Measurements from ENCODE around the gene NPTN. TPM values are rescaled to one million over a fixed set of nuclear protein-coding genes. Genes with fewer than 3 reads are reported as not detected.

Gene NPTN
- total RNA-seq (2022) (71.0 and 78.9 TPM in 2 replicates), Bru-seq, nascent RNA (percentile 91 among the genes with signal in this experiment), BruChase-seq, experiment 1, labeled RNA remaining after a 6-hour chase (percentile 86 among the genes with signal in this experiment), BruChase-seq, experiment 2, labeled RNA remaining after a 2-hour chase (percentile 88 among the genes with signal in this experiment)
- long read RNA-seq, transcript NPTN-202 (8 exons, 2,817 nt) = major isoform, 152 of 175 reads
- long read RNA-seq, partial matches to known transcripts = 5 of 175 reads
- long read RNA-seq, other reads (novel, unspliced or antisense) = 15 of 175 reads

DNA sequence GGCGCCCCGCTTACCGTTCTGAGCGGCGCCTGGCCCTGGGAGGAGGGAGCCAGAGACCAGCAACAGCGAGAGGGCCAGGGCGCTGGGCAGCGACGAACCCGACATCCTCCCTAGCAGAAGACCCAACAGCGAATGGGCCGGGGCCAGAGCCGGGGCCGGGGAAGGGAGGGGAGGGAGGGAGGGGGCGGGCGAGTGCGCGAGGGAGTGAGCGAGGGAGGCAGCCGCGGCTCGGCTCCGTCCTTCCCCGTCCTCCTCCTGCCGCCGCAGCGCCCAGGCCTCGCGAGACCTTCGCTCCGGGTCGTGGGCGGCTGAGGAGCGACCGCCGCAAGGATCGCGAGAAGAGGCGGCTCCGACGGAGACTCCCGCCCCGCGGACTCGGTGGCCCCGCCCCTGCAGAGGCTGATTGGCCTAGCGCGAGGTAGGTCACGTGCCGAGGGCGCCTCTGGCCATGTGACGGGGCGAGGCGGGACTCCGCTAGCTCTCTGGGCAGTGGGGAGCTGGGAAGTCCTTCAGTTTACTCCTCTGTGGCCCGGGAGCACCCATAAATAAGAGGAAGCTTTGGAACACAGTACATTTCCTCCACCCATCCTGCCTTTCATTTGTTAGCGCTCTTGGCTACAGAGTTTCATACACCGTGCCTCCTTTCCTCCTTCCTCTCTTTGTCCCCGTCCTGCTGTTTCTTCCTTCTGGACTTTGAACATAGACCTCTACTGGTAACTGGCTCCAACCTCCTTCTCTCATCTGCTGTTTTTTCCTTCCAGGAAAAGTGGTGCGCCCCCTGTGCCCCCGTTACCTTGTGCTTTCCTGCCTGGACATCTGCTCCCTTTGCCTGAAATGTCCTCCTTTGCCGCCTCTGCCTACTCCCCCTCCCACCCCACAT lies at the start of gene NPTN:
NPTN (minus strand) TSS at position 279 of the 880 bp plus-strand sequence; CDS start at position 105, 174 bp downstream.
- H3K4me3 Mint-ChIP-seq (ENCODE audit: unreplicated experiment) = peak within 1 kb of the TSS; percentile 80
- peaks cover 6% of the 10 kb centered on the region for H3K36me3 Mint-ChIP-seq (ENCODE audit: insufficient read depth, unreplicated experiment)
- ChIA-PET POLR2A (interaction anchor here (0.6 to 15.3 kb wide), 27 partner anchors 13 to 848 kb away, joined by 3 to 270 read pairs (median 7); partner anchors contain the start of gene CD276), CTCF (interaction anchor here (0.5 to 9.6 kb wide), 9 partner anchors 13 to 328 kb away, joined by 3 to 308 read pairs (median 32); partner anchors contain the start of gene CD276)
- DNase-seq (ENCODE audit: unreplicated experiment) = peak; percentile 97
- H3K9me3 Mint-ChIP-seq (ENCODE audit: unreplicated experiment) = no peaks in the 10 kb centered on the region
- TF ChIP-seq, protein P1, sequence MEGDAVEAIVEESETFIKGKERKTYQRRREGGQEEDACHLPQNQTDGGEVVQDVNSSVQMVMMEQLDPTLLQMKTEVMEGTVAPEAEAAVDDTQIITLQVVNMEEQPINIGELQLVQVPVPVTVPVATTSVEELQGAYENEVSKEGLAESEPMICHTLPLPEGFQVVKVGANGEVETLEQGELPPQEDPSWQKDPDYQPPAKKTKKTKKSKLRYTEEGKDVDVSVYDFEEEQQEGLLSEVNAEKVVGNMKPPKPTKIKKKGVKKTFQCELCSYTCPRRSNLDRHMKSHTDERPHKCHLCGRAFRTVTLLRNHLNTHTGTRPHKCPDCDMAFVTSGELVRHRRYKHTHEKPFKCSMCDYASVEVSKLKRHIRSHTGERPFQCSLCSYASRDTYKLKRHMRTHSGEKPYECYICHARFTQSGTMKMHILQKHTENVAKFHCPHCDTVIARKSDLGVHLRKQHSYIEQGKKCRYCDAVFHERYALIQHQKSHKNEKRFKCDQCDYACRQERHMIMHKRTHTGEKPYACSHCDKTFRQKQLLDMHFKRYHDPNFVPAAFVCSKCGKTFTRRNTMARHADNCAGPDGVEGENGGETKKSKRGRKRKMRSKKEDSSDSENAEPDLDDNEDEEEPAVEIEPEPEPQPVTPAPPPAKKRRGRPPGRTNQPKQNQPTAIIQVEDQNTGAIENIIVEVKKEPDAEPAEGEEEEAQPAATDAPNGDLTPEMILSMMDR (IDR thresholded peaks at IDR 0.05; ENCODE audit: unreplicated experiment) = no peak
- TSS peak; percentile 95 for BruUV-seq (replicated peaks)
- no peaks in the 10 kb centered on the region for H3K27me3 Mint-ChIP-seq (ENCODE audit: insufficient read depth, unreplicated experiment)
- intact Hi-C loops (cut with micrococcal nuclease) = loop anchor here (5.0 kb wide), 2 partner anchors 36 to 1116 kb away; no protein-coding TSS in a partner anchor
- peak within 1 kb of the TSS; percentile 97 for H3K27ac Mint-ChIP-seq (ENCODE audit: low read depth, unreplicated experiment)
- H3K4me1 Mint-ChIP-seq (ENCODE audit: insufficient read depth, unreplicated experiment) = peaks cover 57% of the 10 kb centered on the region

DNA sequence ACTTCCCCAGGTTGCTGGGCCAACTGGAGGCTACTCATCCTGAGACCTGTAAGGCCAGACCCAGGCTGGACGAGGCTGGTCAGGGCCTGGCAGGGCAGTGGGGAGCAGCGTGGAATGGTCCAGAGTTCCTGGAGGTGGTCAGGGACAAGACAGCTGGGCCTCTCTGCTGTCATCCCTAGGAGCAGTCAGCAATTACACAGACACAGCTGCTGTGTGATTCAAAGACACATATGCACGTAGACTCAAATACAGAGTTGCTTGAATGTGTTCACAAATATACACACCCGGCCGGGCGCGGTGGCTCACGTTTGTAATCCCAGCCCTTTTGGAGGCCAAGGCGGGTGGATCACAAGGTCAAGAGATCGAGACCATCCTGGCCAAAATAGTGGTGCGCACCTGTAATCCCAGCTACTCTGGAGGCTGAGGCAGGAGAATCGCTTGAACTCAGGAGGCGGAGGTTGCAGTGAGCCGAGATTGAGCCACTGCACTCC lies 49.5 kb upstream of the NPTN start:
- intact Hi-C loops (cut with micrococcal nuclease) = no loop called here
- H3K27ac Mint-ChIP-seq (ENCODE audit: low read depth, unreplicated experiment) = no peak overlapping the region
- CTCF ChIA-PET = interaction anchor here (0.7 to 8.2 kb wide), 4 partner anchors 8 to 155 kb away, joined by 3 to 98 read pairs (median 16); no protein-coding TSS in a partner anchor

DNA sequence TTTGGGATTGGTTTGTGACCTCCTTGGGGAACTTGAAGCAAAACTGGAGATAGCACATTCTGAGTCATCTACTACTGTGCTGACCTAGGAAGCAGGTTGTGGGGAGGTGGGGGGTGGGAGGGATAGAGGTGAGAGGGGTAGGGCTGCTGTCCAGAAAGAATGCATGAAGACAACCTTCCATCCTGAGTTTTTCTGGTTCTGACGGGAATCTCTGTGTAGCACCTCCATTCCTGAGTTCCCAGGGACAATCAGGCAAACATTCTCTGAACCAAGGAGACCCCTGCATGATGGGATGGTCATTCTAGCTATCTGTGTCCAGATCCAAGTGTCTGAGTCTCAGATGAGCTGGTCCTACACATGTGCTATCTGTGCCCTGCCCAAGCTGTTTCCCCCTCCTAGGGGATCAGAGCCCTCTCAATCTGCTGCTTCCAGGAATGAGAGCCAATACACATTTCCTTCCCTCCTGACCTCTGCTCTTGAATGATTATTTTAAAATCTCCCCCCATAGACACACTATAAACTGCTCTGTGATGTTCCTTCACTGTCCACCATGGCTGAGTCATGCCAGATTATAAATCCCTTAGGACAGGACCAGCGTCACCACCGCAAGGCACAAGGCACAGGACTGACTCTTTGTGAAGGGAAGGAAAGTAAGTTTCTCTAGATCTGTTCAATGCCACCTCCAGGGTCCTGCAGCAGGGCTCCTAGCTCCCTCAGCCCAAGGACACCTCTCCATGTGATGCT lies 48.8 kb upstream of the NPTN start:
- Mint-ChIP-seq H3K27ac (ENCODE audit: low read depth, unreplicated experiment) (no peak overlapping the region), H3K9me3 (ENCODE audit: unreplicated experiment) (no peaks in the 10 kb centered on the region), H3K4me1 (ENCODE audit: insufficient read depth, unreplicated experiment) (peaks cover 26% of the 10 kb centered on the region), H3K36me3 (ENCODE audit: insufficient read depth, unreplicated experiment) (no peaks in the 10 kb centered on the region), H3K27me3 (ENCODE audit: insufficient read depth, unreplicated experiment) (no peaks in the 10 kb centered on the region), H3K4me3 (ENCODE audit: unreplicated experiment) (no peak overlapping the region)
- TF ChIP-seq, protein P1 (IDR thresholded peaks at IDR 0.05; ENCODE audit: unreplicated experiment) = no peak
- BruUV-seq (replicated peaks) = no TSS peak
- intact Hi-C loops (cut with micrococcal nuclease) = no loop called here
- ChIA-PET CTCF (interaction anchor here (0.7 to 8.2 kb wide), 3 partner anchors 8 to 46 kb away, joined by 3 to 98 read pairs (median 28); no protein-coding TSS in a partner anchor), POLR2A (interaction anchor here (5.3 kb wide), 1 partner anchor 49 kb away, joined by 91 read pairs; the partner anchor contains the start of gene NPTN)
- no peak for DNase-seq (ENCODE audit: unreplicated experiment)

More for the DNA sequence above, 49.5 kb upstream of the NPTN start:
- no peaks in the 10 kb centered on the region for H3K36me3 Mint-ChIP-seq (ENCODE audit: insufficient read depth, unreplicated experiment)
- H3K9me3 Mint-ChIP-seq (ENCODE audit: unreplicated experiment) = no peaks in the 10 kb centered on the region
- POLR2A ChIA-PET = interaction anchor here (0.5 to 5.3 kb wide), 2 partner anchors 49 to 55 kb away, joined by 3 to 91 read pairs; partner anchors contain the start of gene NPTN
- peaks cover 27% of the 10 kb centered on the region for H3K4me1 Mint-ChIP-seq (ENCODE audit: insufficient read depth, unreplicated experiment)
- TF ChIP-seq, protein P1 (IDR thresholded peaks at IDR 0.05; ENCODE audit: unreplicated experiment) = no peak
- DNase-seq (ENCODE audit: unreplicated experiment) = no peak
- no peaks in the 10 kb centered on the region for H3K27me3 Mint-ChIP-seq (ENCODE audit: insufficient read depth, unreplicated experiment)
- no TSS peak for BruUV-seq (replicated peaks)
- H3K4me3 Mint-ChIP-seq (ENCODE audit: unreplicated experiment) = no peak overlapping the region

Measured in MCF 10A (cell line).